ENCODE data around the gene LYSMD3. TPM values are rescaled to one million over a fixed set of nuclear protein-coding genes. Genes with fewer than 3 reads are reported as not detected.

Gene LYSMD3
- total RNA-seq (2013; cell fraction: nucleolus; rRNA removed): 22.1 and 24.7 TPM in 2 replicates
- total RNA-seq (2014; rRNA removed): 7.2 and 9.5 TPM in 2 replicates
- 11.7 and 13.1 TPM in 2 replicates for total RNA-seq (2014; rRNA removed; fragmentation: Illumina TruSeq; extraction: Trizol)
- 12.0 and 13.5 TPM in 2 replicates for total RNA-seq (2021)
- 4.3 TPM for polyA plus RNA-seq (2011; ENCODE audit: low read depth)
- polyA plus RNA-seq (2011; rRNA removed): 15.3 and 28.3 TPM in 2 replicates
- polyA plus RNA-seq (2011; cell fraction: cytosol; rRNA removed): 4.5 and 5.1 TPM in 2 replicates
- 4.9 and 5.6 TPM in 2 replicates for polyA plus RNA-seq (2011; cell fraction: nucleus; rRNA removed)
- polyA plus RNA-seq (2012): 10.0 and 13.2 TPM in 2 replicates
- polyA plus RNA-seq (2014; fragmentation: Illumina TruSeq; extraction: Trizol): 12.0 and 21.9 TPM in 2 replicates
- polyA plus RNA-seq (2014; fragmentation: Nextera tagmentation; extraction: Ambion mirVana): 1 to 10 TPM; 3.9 to 6.0 TPM
- polyA plus RNA-seq (2014; rRNA removed): 5.8 and 6.9 TPM in 2 replicates
- 10 to 100 TPM; 17.1 to 22.5 TPM for polyA plus RNA-seq (2016; fragmentation: Nextera tagmentation; extraction: Ambion mirVana)
- 6.6 and 10.9 TPM in 2 replicates for polyA minus RNA-seq (2011; rRNA and poly(A)+ RNA removed)
- polyA minus RNA-seq (2011; cell fraction: cytosol; rRNA and poly(A)+ RNA removed): 3.1 and 4.2 TPM in 2 replicates
- 4.5 and 5.9 TPM in 2 replicates for polyA minus RNA-seq (2011; cell fraction: nucleus; rRNA and poly(A)+ RNA removed)
- percentile 95 among the genes with signal in this experiment for Bru-seq, nascent RNA
- percentile 79 among the genes with signal in this experiment for BruChase-seq, experiment 1, labeled RNA remaining after a 6-hour chase
- percentile 95 among the genes with signal in this experiment for BruChase-seq, experiment 2, labeled RNA remaining after a 2-hour chase
- long read RNA-seq, experiment 1, full-length matches to known transcripts: 4 of 5 reads
- long read RNA-seq, experiment 1, partial matches to known transcripts: 0 of 5 reads
- long read RNA-seq, experiment 1, other reads (novel, unspliced or antisense): 1 of 5 reads
- long read RNA-seq, experiment 2, full-length matches to known transcripts: 7 of 17 reads
- long read RNA-seq, experiment 2, partial matches to known transcripts: 1 of 17 reads
- long read RNA-seq, experiment 2, other reads (novel, unspliced or antisense): 9 of 17 reads

DNA sequence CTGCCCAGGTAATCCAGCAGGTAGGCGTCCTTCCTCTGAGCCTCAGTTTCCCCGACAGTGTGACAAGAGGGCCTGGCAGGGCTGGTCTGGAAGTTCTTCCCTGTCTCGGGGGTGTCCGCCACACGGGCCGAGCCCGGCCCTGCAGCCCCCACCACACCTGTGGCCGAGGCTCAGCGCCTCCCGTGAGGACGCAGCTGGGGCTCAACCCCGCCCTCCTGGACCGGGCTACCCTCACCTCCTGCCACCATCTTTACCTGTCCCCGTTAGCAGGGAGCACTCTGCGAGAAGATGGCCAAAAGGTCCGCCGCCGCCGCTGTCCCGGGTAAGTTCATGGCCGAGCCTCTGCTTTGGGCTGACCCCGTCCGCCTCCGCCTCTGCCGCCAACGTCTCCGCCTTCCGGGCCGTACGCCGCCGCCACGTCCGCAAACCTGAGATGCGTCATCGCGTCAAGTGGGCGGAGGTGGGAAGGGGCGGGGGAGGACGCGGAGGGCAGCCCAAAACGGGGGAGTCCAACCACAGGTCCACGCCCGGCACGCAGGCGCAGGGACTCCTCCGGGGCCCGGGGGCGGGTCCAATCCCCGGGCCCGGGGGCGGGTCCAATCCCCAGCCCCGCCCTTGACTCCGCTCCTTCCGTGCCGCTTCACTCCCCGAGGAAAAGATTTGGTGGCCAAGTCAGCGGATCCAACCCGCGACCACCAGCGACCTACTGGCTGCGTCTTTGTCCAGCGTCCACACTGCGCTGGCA, at the start of gene LYSMD3:
TSS of gene LYSMD3 (minus strand) at position 391 of the 745 bp plus-strand sequence. CDS start 4,295 bp downstream, outside the sequence.
- Histone ChIP-seq H3K4me1 (ENCODE audit: control insufficient read depth, insufficient read depth, low read length) (no peaks in the 10 kb centered on the region), H3K9me3 (replicated peaks; ENCODE audit: control insufficient read depth, insufficient read depth, low read length) (peaks cover 3% of the 10 kb centered on the region; the same call in 1 of the 3 replicates), H3K4me2 (ENCODE audit: control insufficient read depth, insufficient read depth) (peak within 1 kb of the TSS; percentile 12), H3K36me3 (ENCODE audit: control insufficient read depth in 2 of 2, insufficient read depth in 2 of 2, low read length in 1 of 2) (no peaks in the 10 kb centered on the region; a peak in 1 of 4 replicates), H2AFZ (ENCODE audit: control insufficient read depth, low read depth, low read length) (peak within 1 kb of the TSS; percentile 97), H3K9ac (ENCODE audit: control insufficient read depth, insufficient read depth, low read length) (peak within 1 kb of the TSS; percentile 93), H3K4me3 (peak within 1 kb of the TSS; percentile 76), H3K27me3 (replicated peaks in 1 of 2; ENCODE audit: control insufficient read depth in 2 of 2, insufficient read depth in 2 of 2, low read length in 1 of 2) (no peaks in the 10 kb centered on the region), H4K20me1 (ENCODE audit: control insufficient read depth, insufficient read depth) (no peaks in the 10 kb centered on the region), H3K79me2 (ENCODE audit: control insufficient read depth, insufficient read depth, low read length) (peaks cover 42% of the 10 kb centered on the region), H3K27ac (ENCODE audit: control insufficient read depth, insufficient read depth) (peak within 1 kb of the TSS; percentile 86)
- peak; percentile 89 for DNase-seq (ENCODE audit: low read depth, low spot score)
- in situ Hi-C loops (cut with MboI): no loop called here
- ChIA-PET CTCF (interaction anchor here (0.7 to 3.8 kb wide), 24 partner anchors 11 to 263 kb away, joined by 3 to 118 read pairs (median 5); partner anchors contain the start of genes CETN3, MBLAC2 and POLR3G), SMC1A (ENCODE audit: uncharacterized antibody, unreplicated experiment) (interaction anchor here (0.6 to 3.7 kb wide), 19 partner anchors 11 to 1264 kb away, joined by 3 to 46 read pairs (median 4); partner anchors contain the start of genes CETN3, MBLAC2 and POLR3G), POLR2A (interaction anchor here (0.7 to 3.4 kb wide), 6 partner anchors 55 to 531 kb away, joined by 3 to 19 read pairs (median 4); partner anchors contain the start of genes CETN3, MBLAC2 and POLR3G), RAD21 (ENCODE audit: unreplicated experiment) (interaction anchor here (1.0 to 3.7 kb wide), 9 partner anchors 10 to 1799 kb away, joined by 3 to 43 read pairs (median 4); partner anchors contain the start of genes CETN3, MBLAC2 and POLR3G)
- peak; percentile 95 for ATAC-seq
- intact Hi-C loops (cut with micrococcal nuclease; ENCODE audit: unreplicated experiment): loop anchor here (1.0 kb wide), 2 partner anchors 55 to 120 kb away; partner anchors contain the start of genes CETN3, MBLAC2 and POLR3G
- peak; percentile 7 for FAIRE-seq
- no TSS peak for BruUV-seq (replicated peaks)
- WGBS (ENCODE audit: insufficient coverage, insufficient replicate concordance, low lambda C conversion rate, missing lambda C conversion rate): 1% methylated on average over 47 of the region's 64 CpGs
- TF ChIP-seq CEBPB (IDR thresholded peaks at IDR 0.05; ENCODE audit: borderline replicate concordance in 1 of 2, low read depth in 2 of 2, low read length in 2 of 2): no peak
- TF ChIP-seq GATAD2B (conservative IDR thresholded peaks at IDR 0.05; ENCODE audit: low read depth): peak; percentile 79
- TF ChIP-seq POLR2A (IDR thresholded peaks at IDR 0.05; ENCODE audit: low read depth, low read length): peak; percentile 97
- peak; percentile 95 to 99 for TF ChIP-seq EGR1 (IDR thresholded peaks at IDR 0.05; ENCODE audit: borderline replicate concordance in 1 of 2, low read depth in 2 of 2, low read length in 2 of 2)
- TF ChIP-seq IKZF2 (IDR thresholded peaks at IDR 0.05): peak in 1 of 2 experiments; percentile 7; a peak in 1 of 4 replicates
- TF ChIP-seq ZSCAN29 (IDR thresholded peaks at IDR 0.05): no peak
- peak; percentile 44; the same call in 1 of the 2 replicates for TF ChIP-seq TAF1 (IDR thresholded peaks at IDR 0.05; ENCODE audit: borderline replicate concordance, low read depth, low read length)
- TF ChIP-seq EED (IDR thresholded peaks at IDR 0.05; ENCODE audit: low read depth): peak; percentile 10; the same call in 1 of the 2 replicates
- TF ChIP-seq, protein P1, sequence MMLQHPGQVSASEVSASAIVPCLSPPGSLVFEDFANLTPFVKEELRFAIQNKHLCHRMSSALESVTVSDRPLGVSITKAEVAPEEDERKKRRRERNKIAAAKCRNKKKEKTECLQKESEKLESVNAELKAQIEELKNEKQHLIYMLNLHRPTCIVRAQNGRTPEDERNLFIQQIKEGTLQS (IDR thresholded peaks at IDR 0.05; ENCODE audit: borderline replicate concordance, extremely low read depth, low read depth, low read length): no peak
- TF ChIP-seq, protein P2, sequence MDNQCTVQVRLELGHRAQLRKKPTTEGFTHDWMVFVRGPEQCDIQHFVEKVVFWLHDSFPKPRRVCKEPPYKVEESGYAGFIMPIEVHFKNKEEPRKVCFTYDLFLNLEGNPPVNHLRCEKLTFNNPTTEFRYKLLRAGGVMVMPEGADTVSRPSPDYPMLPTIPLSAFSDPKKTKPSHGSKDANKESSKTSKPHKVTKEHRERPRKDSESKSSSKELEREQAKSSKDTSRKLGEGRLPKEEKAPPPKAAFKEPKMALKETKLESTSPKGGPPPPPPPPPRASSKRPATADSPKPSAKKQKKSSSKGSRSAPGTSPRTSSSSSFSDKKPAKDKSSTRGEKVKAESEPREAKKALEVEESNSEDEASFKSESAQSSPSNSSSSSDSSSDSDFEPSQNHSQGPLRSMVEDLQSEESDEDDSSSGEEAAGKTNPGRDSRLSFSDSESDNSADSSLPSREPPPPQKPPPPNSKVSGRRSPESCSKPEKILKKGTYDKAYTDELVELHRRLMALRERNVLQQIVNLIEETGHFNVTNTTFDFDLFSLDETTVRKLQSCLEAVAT (IDR thresholded peaks at IDR 0.05): 0 out of 2 replicates have a peak, but pooled peaks have one; percentile 73
- peak; percentile 82 for TF ChIP-seq POLR2AphosphoS5 (IDR thresholded peaks at IDR 0.05; ENCODE audit: low read length)
- TF ChIP-seq ATF7 (IDR thresholded peaks at IDR 0.05; ENCODE audit: low read depth): peak; percentile 67
- TF ChIP-seq NBN (IDR thresholded peaks at IDR 0.05): peak; percentile 55; the same call in 1 of the 2 replicates
- peak; percentile 93 for TF ChIP-seq CREM (IDR thresholded peaks at IDR 0.05; ENCODE audit: low read depth)
- TF ChIP-seq SRF (IDR thresholded peaks at IDR 0.05; ENCODE audit: low read depth in 2 of 2, low read length in 2 of 2): peak; percentile 69 to 70; a peak in 3 of 4 replicates
- no peak for TF ChIP-seq ZNF274 (IDR thresholded peaks at IDR 0.05; ENCODE audit: insufficient read depth, insufficient read length)
- TF ChIP-seq RBBP5 (conservative IDR thresholded peaks at IDR 0.05): 0 out of 2 replicates have a peak, but pooled peaks have one; percentile 25
- TF ChIP-seq SMAD1 (IDR thresholded peaks at IDR 0.05; ENCODE audit: low read depth, partially characterized antibody): no peak
